LNCAP (cell line): ENCODE measurements around the gene RPAP2.

ENCODE experiments used
- TF ChIP-seq, protein P1 (sequence below): fragments of 450-650 bp; IDR thresholded peaks from 2 replicates; pipeline ENCODE4 v1.5.1; 2017; ENCODE audit warnings: mild to moderate bottlenecking

The RPAP2 gene

GRCh38 chr1:92354259-92354658 is 55.4 kb downstream of the RPAP2 start:
- TF ChIP-seq, protein P1, sequence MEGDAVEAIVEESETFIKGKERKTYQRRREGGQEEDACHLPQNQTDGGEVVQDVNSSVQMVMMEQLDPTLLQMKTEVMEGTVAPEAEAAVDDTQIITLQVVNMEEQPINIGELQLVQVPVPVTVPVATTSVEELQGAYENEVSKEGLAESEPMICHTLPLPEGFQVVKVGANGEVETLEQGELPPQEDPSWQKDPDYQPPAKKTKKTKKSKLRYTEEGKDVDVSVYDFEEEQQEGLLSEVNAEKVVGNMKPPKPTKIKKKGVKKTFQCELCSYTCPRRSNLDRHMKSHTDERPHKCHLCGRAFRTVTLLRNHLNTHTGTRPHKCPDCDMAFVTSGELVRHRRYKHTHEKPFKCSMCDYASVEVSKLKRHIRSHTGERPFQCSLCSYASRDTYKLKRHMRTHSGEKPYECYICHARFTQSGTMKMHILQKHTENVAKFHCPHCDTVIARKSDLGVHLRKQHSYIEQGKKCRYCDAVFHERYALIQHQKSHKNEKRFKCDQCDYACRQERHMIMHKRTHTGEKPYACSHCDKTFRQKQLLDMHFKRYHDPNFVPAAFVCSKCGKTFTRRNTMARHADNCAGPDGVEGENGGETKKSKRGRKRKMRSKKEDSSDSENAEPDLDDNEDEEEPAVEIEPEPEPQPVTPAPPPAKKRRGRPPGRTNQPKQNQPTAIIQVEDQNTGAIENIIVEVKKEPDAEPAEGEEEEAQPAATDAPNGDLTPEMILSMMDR, result no peak

DNA sequence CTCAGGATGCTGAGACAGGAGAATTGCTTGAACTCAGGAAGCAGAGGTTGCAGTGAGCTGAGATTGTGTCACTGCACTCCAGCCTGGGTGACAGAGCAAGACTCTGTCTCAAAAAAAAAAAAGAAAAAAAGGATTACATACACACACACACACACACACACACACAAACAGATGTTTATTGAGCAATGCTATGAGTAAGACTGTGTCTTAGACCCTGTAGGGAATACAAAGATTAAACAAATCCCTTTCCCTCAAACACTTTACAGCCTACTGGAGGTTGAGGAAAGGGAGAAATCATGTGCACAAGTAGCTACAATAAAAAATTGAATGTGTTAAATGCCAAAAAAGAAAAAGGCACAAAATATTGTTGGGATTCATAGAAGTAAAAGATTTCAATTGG is 58.1 kb downstream of the RPAP2 start:
- TF ChIP-seq, protein P1, result no peak

DNA sequence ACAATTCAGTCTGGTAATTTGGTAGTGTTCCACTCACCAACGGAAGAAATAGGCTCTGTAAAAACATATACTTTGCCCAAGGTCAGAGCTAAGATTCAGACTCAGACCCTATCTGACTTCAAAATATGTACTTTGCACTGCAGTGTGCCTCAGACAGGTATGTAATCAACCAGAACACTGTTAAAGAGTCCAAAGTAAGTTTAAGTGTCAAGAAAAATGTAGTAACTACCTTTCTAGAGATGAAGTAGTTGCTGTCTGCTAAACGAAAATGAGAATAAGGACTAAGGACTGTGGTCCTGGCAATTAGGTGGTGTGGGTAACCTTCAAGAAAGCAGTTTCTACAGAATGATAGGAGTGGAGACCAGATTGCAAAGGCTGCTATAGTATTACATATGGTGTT is 61.1 kb downstream of the RPAP2 start:
- TF ChIP-seq, protein P1, result no peak

- TF ChIP-seq, protein P1, result no peak
Observed at GRCh38 chr1:92362970-92363369, 64.1 kb downstream of the RPAP2 start.

DNA sequence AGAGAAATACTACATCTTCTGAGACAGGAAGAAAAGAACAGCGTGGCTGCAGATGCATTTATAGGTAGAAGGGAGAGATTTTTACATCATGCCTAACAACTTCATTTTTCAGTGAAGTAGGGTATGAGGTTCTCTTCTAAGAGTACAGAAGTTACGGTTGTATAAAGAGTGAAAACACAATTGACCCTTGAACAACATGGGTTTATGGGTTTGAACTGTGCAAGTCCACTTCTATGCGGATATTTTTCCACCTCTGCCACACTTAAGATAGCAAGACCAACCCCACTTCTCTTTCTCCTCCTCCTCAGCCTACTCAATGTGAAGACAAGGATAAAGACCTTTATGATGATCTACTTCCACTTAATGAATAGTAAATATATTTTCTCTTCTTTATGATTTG is 64.5 kb downstream of the RPAP2 start:
- TF ChIP-seq, protein P1, result no peak

DNA sequence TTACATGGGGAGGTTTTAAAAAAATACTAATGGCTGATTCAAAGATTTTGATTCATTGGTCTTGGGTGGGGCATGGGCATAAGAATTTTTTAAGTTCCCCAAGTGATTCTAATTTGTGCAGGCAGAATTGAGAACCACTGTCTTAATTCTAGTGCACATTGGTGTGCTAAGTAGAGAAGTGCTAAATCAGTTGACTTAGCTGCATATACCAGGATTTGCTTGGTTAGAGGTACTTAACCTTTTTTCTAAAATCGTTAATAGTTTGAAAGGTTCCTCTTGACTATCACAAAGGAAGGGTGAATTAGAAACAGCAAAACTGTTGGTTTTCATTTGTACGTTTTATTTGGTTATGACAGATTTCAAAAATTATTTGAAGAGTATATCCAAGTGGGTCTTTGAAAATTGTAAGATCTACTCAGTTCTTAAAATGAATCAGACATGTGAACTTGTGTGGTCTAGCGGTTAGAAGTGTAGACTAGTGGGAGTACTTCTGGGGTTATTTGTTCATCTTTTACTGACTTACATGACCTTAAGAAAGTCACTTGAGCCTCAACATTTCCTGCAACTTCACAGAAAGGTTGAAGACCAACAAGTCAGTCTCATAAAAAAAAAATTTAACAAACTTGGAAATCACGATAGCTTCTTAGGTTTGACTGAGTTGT is 66.7 kb downstream of the RPAP2 start:
- TF ChIP-seq, protein P1, result no peak

GRCh38 chr1:92366040-92366395 is 67.2 kb downstream of the RPAP2 start:
- TF ChIP-seq, protein P1, result no peak

GRCh38 chr1:92367496-92367895 is 68.6 kb downstream of the RPAP2 start:
- TF ChIP-seq, protein P1, result no peak
